Psoas muscle (tissue), 8 donors: ENCODE results near the gene TXNDC8. TPM values are rescaled to one million over a fixed set of nuclear protein-coding genes. Genes with fewer than 3 reads are reported as not detected.

Experiments used
- ATAC-seq, 4 donors: fragments of 200-7000 bp; cut with Tn5 transposase; one replicate each; pipeline ENCODE4 v1.9.1; 2020; ENCODE audit warnings: moderate library complexity in 3 of 4, mild to moderate bottlenecking in 2 of 4
- DNase-seq, 2 donors: peaks; one replicate each; pipeline ENCODE4 v3.0.0-alpha.2; 2020
- H3K27ac ChIP-seq: fragments of 200-600 bp; one replicate; pipeline ENCODE4 v1.8.0; 2022
- H3K27me3 ChIP-seq, 3 donors: fragments of 200-600 bp in 1 of 3; one replicate each; pipeline versions ENCODE4 v1.6.1 to v1.8.0; 2013 to 2022; ENCODE audit warnings: low read length in 2 of 3, mild to moderate bottlenecking in 2 of 3, moderate library complexity in 1 of 3; ENCODE audit not compliant: insufficient read depth in 3 of 3
- H3K36me3 ChIP-seq, 2 donors: fragments of 200-600 bp in 1 of 2; one replicate each; pipeline versions ENCODE4 v1.6.1 to v1.8.0; 2013 to 2022; ENCODE audit warnings: low read depth in 1 of 2, mild to moderate bottlenecking in 1 of 2, moderate library complexity in 1 of 2; ENCODE audit not compliant: insufficient read depth in 1 of 2
- H3K4me1 ChIP-seq: fragments of 200-600 bp; one replicate; pipeline ENCODE4 v1.8.0; 2022
- H3K4me3 ChIP-seq: fragments of 200-600 bp; one replicate; pipeline ENCODE4 v1.8.0; 2022; ENCODE audit warnings: mild to moderate bottlenecking
- H3K9me3 ChIP-seq: fragments of 200-600 bp; one replicate; pipeline ENCODE4 v1.8.0; 2022
- WGBS, 3 donors: extraction: QIAGEN DNeasy Blood & Tissue Kit; methylation state at CpG; one replicate each; pipeline versions ENCODE4 v1.1.6 to v1.1.7; 2013; 5-methylcytosine and 5-hydroxymethylcytosine counted together
- intact Hi-C, 2 donors: fragments of 100-400 bp; cut with DNase I; formaldehyde crosslinking; loops; one replicate each; pipeline versions ENCODE4 v1.11.0 to v1.14.2; 2022
- long read RNA-seq, 2 donors: library from polyadenylated mRNA; unstranded; transcript quantifications; one replicate each; pipeline ENCODE4 v2.0.0, GENCODE V29; 2021
- polyA plus RNA-seq, 3 donors: library from polyadenylated mRNA; stranded (reverse); fragments of 200-250 nt; gene quantifications; one replicate each; pipeline ENCODE4 v1.2.3, GENCODE V29; 2013
- total RNA-seq, 4 donors: library from RNA; stranded (reverse); fragmentation: NEBNext Ultra II Directional in 2 of 4; extraction: Animal tissue kit (Norgen Biotek cat#: 25700) in 2 of 4; gene quantifications; one replicate each; pipeline versions ENCODE4 v1.2.1 to v1.2.4, GENCODE V29; 2021 to 2023
- TF ChIP-seq, protein P1 (sequence below): fragments of 200-600 bp; IDR thresholded peaks from one replicate; pipeline ENCODE4 v1.8.0; 2022; ENCODE audit warnings: antibody characterized with exemption
- donor health status: healthy with polysubstance abuse.
- donor health status: DM: no; HTN: no; CAD: no; lungs with moderate emphysema.
- donor health status: Bipolar disorder and iron deficiency.
- donor health status: healthy.
- donor health status: DM: yes; HTN: yes; CAD: no.
- donor health status: DM: no; HTN: no; CAD: no.
- donor health status: DM: no; HTN: no; CAD: no.
- donor health status: DM: yes; HTN: yes; CAD: no.

TXNDC8 gene
- total RNA-seq (not detected), polyA plus RNA-seq (not detected)
- long read RNA-seq, donor 1, result 0 reads
- long read RNA-seq, donor 2, result 0 reads

DNA sequence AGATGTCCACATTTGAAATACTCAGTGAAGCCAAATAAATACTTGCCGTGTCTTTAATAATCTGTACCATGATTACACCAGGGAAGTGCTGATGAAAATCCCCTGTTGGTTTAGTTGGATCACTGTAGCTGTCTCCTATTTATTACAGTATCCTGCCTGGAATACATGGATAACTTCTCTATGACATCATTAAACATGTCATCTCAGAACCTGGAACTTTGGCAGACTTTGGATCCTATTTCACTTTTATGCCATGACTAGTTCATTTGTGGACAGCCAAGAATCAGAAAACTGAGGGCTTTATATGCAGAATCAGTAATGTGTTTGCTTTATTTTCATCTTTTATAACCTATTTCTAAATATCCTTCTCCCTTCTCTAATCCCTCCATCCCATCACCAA is at the start of gene TXNDC8:
TXNDC8 (minus strand) TSS at position 137 of the 400 bp plus-strand sequence.
- H3K4me3 ChIP-seq, result no peak within 1 kb of the TSS
- H3K4me1 ChIP-seq, result no peaks in the 10 kb centered on the region
- ATAC-seq (no peak), DNase-seq (no peak)
- intact Hi-C loops, result no loop called here
- TF ChIP-seq, protein P1, sequence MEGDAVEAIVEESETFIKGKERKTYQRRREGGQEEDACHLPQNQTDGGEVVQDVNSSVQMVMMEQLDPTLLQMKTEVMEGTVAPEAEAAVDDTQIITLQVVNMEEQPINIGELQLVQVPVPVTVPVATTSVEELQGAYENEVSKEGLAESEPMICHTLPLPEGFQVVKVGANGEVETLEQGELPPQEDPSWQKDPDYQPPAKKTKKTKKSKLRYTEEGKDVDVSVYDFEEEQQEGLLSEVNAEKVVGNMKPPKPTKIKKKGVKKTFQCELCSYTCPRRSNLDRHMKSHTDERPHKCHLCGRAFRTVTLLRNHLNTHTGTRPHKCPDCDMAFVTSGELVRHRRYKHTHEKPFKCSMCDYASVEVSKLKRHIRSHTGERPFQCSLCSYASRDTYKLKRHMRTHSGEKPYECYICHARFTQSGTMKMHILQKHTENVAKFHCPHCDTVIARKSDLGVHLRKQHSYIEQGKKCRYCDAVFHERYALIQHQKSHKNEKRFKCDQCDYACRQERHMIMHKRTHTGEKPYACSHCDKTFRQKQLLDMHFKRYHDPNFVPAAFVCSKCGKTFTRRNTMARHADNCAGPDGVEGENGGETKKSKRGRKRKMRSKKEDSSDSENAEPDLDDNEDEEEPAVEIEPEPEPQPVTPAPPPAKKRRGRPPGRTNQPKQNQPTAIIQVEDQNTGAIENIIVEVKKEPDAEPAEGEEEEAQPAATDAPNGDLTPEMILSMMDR, result no peak
- H3K27me3 ChIP-seq, result no peaks in the 10 kb centered on the region
- H3K36me3 ChIP-seq, result no peaks in the 10 kb centered on the region
- H3K27ac ChIP-seq, result no peak within 1 kb of the TSS
- WGBS, 3 donors, result 14 to 30% (median 29%) methylated on average over 1 of the region's 1 CpG
- no peaks in the 10 kb centered on the region for H3K9me3 ChIP-seq

DNA sequence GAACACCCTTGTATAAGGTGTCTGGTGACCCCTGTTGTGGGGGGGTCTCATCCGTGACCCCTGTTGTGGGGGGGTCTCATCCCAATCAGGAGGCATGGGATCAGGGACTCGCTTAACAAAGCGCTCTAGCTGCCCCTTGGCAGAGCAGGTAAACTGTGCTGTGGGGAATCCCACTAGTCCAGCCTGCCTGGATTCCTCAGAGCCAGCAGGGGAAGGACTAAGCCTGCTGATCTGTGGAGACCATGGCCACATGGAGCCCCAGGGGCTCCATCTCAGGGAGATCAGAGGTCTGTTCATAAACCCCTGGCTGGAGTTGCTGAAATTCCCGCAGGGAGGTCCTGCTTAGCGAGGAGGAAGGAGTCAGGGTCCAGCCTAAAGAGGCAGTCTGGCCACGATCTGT is 45.8 kb upstream of the TXNDC8 start:
- Histone ChIP-seq H3K36me3 (no peaks in the 10 kb centered on the region), H3K27ac (no peak overlapping the region), H3K4me1 (no peaks in the 10 kb centered on the region), H3K9me3 (no peaks in the 10 kb centered on the region), H3K4me3 (no peak overlapping the region), H3K27me3 (peaks cover 0 to 5% (median 0%) of the 10 kb centered on the region in 3 donors)
- no peak for DNase-seq
- intact Hi-C loops, result no loop called here
- no peak for ATAC-seq
- TF ChIP-seq, protein P1, result no peak
- 68 to 77% (median 74%) methylated on average over 6 of the region's 6 CpGs for WGBS, 3 donors

DNA sequence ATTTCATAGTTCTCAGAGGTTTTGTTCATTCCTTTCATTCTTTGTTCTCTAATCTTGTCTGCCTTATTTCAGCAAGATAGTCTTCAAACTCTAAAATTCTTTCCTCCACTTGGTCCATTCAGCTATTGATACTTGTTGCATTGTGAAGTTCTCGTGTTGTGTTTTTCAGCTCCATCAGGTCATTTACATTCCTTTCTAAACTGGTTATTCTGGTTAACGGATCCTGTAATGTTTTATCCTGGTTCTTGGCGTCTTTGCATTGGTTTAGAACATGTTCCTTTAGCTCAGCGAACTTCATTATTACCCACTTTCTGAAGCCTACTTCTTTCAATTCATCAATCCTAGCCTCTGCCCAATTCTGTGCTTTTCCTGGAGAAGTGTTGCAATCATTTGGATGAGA is 45.1 kb upstream of the TXNDC8 start:
- Histone ChIP-seq H3K36me3 (no peaks in the 10 kb centered on the region), H3K4me3 (no peak overlapping the region), H3K27ac (no peak overlapping the region), H3K27me3 (peaks cover 0 to 5% (median 0%) of the 10 kb centered on the region in 3 donors), H3K4me1 (no peaks in the 10 kb centered on the region), H3K9me3 (no peaks in the 10 kb centered on the region)
- intact Hi-C loops, result no loop called here
- no peak for ATAC-seq
- TF ChIP-seq, protein P1, result no peak
- 88 to 95% (median 94%) methylated on average over 4 of the region's 4 CpGs for WGBS, 3 donors
- DNase-seq, result no peak

DNA sequence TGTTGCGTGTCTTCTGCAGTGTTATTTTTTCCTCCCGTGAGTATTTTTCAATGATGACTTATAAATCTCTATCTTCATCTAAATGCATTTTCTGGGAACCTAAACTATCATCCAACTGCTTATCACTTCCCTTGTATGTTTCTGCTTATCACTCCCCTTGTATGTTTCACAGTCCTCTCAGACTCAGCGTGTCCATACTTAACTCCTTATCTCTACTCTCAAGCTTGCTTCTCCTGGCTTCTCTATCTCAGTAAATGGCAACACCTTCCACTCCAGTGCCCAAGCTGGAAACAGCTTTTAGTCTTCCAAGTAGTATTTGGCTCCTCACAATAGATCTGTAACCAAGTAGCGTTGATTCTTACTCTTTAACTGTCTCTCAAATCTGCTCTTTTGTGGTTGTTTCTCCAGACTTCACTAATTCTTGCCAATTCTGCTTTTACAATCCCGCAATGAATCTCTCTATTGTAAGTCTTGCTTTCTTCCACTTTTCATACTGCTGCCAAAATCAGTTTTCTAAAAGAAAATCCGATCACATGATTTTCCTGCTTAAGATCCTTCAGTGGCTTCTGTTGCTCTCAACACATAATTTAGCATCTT is 33.8 kb upstream of the TXNDC8 start:
- peaks cover 0 to 3% (median 0%) of the 10 kb centered on the region in 3 donors for H3K27me3 ChIP-seq

More for the DNA sequence above, 33.8 kb upstream of the TXNDC8 start:
- 82 to 88% (median 87%) methylated on average over 6 of the region's 6 CpGs for WGBS, 3 donors
- ATAC-seq (no peak), DNase-seq (no peak)
- intact Hi-C loops, result no loop called here
- Histone ChIP-seq H3K4me1 (no peaks in the 10 kb centered on the region), H3K27ac (no peak overlapping the region), H3K9me3 (no peaks in the 10 kb centered on the region), H3K4me3 (no peak overlapping the region), H3K36me3 (no peaks in the 10 kb centered on the region)
- TF ChIP-seq, protein P1, result no peak
